Measurements from ENCODE around the gene MPP7.

DNA sequence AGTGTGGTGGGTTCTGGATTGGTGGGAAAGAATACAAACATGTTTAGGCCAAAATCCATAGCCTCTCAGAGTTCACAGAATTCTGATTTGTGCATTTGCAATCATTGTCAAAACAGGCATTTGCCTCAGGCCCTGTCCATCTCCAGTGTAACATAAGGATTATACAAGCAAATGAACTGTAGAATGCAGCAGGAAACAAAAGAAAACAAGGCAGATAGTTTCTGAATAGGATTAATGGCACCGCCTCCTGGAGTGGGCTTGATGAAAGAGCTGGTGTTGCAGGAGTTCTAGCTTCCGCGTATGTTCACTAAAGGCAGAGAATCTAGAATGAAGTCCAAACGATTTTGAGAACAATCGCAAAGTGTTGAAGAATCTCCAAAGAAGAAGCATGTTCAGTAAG lies 11.3 kb upstream of the MPP7 start:
- TF ChIP-seq, protein P1, sequence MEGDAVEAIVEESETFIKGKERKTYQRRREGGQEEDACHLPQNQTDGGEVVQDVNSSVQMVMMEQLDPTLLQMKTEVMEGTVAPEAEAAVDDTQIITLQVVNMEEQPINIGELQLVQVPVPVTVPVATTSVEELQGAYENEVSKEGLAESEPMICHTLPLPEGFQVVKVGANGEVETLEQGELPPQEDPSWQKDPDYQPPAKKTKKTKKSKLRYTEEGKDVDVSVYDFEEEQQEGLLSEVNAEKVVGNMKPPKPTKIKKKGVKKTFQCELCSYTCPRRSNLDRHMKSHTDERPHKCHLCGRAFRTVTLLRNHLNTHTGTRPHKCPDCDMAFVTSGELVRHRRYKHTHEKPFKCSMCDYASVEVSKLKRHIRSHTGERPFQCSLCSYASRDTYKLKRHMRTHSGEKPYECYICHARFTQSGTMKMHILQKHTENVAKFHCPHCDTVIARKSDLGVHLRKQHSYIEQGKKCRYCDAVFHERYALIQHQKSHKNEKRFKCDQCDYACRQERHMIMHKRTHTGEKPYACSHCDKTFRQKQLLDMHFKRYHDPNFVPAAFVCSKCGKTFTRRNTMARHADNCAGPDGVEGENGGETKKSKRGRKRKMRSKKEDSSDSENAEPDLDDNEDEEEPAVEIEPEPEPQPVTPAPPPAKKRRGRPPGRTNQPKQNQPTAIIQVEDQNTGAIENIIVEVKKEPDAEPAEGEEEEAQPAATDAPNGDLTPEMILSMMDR (conservative IDR thresholded peaks at IDR 0.05 in 1 of 2, IDR thresholded peaks at IDR 0.05 in 1 of 2; ENCODE audit: extremely low read depth in 1 of 2, insufficient read depth in 1 of 2, low read depth in 1 of 2, low read length in 2 of 2) = no peak
- no peak for TF ChIP-seq EZH2 (IDR thresholded peaks at IDR 0.05; ENCODE audit: borderline replicate concordance, low read length)

All from mammary epithelial cell (primary cell).